HepG2 (cell line): Measurements from ENCODE around the gene RANBP3. TPM values are rescaled to one million over a fixed set of nuclear protein-coding genes. Genes with fewer than 3 reads are reported as not detected.

Experiments used
- ATAC-seq: fragments of 200-7000 bp; cut with Tn5 transposase; 3 replicates; pipeline ENCODE4 v1.9.1; 2020; ENCODE audit warnings: mild to moderate bottlenecking, moderate library complexity
- BruUV-seq: library from RNA; stranded (reverse); fragments of 400-500 nt; replicated peaks from 2 replicates; lab custom pipeline; 2021; lab: Mats Ljungman, UMichigan
- CTCF ChIA-PET: fragments of 300-600 bp; formaldehyde crosslinking; extraction: SDS; loops from one replicate; lab custom pipeline; 2021; ENCODE audit warnings: low total read pairs, inconsistent platforms, low intra/inter-chr PET ratio; lab: Yijun Ruan, JAX
- POLR2A ChIA-PET: fragments of 350-600 bp; sonication (Branson Sonifier 250); formaldehyde crosslinking; loops from one replicate; lab custom pipeline; 2020; ENCODE audit warnings: antibody characterized with exemption, inconsistent platforms; lab: Yijun Ruan, JAX
- DNase-seq: peaks from one replicate; pipeline ENCODE4 v3.0.0-alpha.2; 2015; ENCODE audit warnings: low spot score
- FAIRE-seq: peaks from 3 replicates; lab custom pipeline; 2011; peaks lifted over from hg19 to GRCh38; lab: Jason Lieb, UNC
- H2AFZ ChIP-seq: one replicate; pipeline ENCODE4 v1.6.1; 2011; ENCODE audit warnings: low read length, inconsistent platforms
- H3K27ac ChIP-seq: fragments of 300-600 bp; 3 replicates; pipeline ENCODE4 v1.8.0; 2011; ENCODE audit warnings: mixed run types, mild to moderate bottlenecking, mixed read lengths, low read length, inconsistent platforms; ENCODE audit not compliant: insufficient read depth; ENCODE audit errors: extremely low read length
- H3K27me3 ChIP-seq, 2 experiments: fragments of 200-600 bp in 1 of 2; 2 replicates in 1 of 2; 3 replicates in 1 of 2; pipeline versions ENCODE4 v1.6.0 to v1.8.0; 2011; ENCODE audit warnings: low read length in 2 of 2, mild to moderate bottlenecking in 2 of 2, moderate library complexity in 2 of 2, inconsistent platforms in 1 of 2; ENCODE audit not compliant: insufficient read depth in 2 of 2, control insufficient read depth in 1 of 2
- H3K36me3 ChIP-seq, 2 experiments: fragments of 200-600 bp in 1 of 2; replicated peaks in 1 of 2; 2 replicates in 1 of 2; 3 replicates in 1 of 2; pipeline versions ENCODE4 v1.5.1 to v1.8.0; 2011; ENCODE audit warnings: low read length in 2 of 2, inconsistent platforms in 1 of 2; ENCODE audit not compliant: insufficient read depth in 2 of 2, control insufficient read depth in 1 of 2
- H3K4me1 ChIP-seq: 2 replicates; pipeline ENCODE4 v1.5.1; 2012; ENCODE audit warnings: low read length, inconsistent platforms; ENCODE audit not compliant: insufficient read depth
- H3K4me2 ChIP-seq: 2 replicates; pipeline ENCODE4 v1.6.0; 2011; ENCODE audit warnings: low read depth, low read length, inconsistent platforms
- H3K4me3 ChIP-seq, 3 experiments: fragments of 200-600 bp in 1 of 3; sonication (generic), shearing (Covaris generic) in 1 of 3; replicated peaks in 1 of 3; 2 replicates each; pipeline ENCODE4 v1.5.1; 2011 to 2016; ENCODE audit warnings: low read length in 3 of 3, inconsistent platforms in 2 of 3, low read depth in 2 of 3, mild to moderate bottlenecking in 2 of 3, control low read depth in 1 of 3, mixed read lengths in 1 of 3; ENCODE audit not compliant: insufficient read depth in 1 of 3
- H3K79me2 ChIP-seq: one replicate; pipeline ENCODE4 v1.6.1; 2011; ENCODE audit warnings: low read length, inconsistent platforms; ENCODE audit not compliant: insufficient read depth
- H3K9ac ChIP-seq: 2 replicates; pipeline ENCODE4 v1.6.0; 2011; ENCODE audit warnings: mild to moderate bottlenecking, low read depth, low read length, inconsistent platforms; ENCODE audit not compliant: insufficient read depth
- H3K9me3 ChIP-seq: 2 replicates; pipeline ENCODE4 v1.5.1; 2012; ENCODE audit warnings: mild to moderate bottlenecking, low read length
- H4K20me1 ChIP-seq: 2 replicates; pipeline ENCODE4 v1.6.0; 2011; ENCODE audit warnings: inconsistent platforms, mild to moderate bottlenecking, low read length, moderate library complexity; ENCODE audit not compliant: insufficient read depth
- CBFB ChIP-seq: sonication (generic); formaldehyde crosslinking; IDR thresholded peaks from 2 replicates; pipeline ENCODE4 v1.4.0; 2020; ENCODE audit warnings: missing genetic modification reagents
- DR1 ChIP-seq: sonication (generic); formaldehyde crosslinking; IDR thresholded peaks from 2 replicates; pipeline ENCODE4 v1.8.0; 2021; ENCODE audit warnings: mild to moderate bottlenecking, missing genetic modification reagents, inconsistent platforms
- HOXD1 ChIP-seq: sonication (generic); formaldehyde crosslinking; IDR thresholded peaks from 2 replicates; pipeline ENCODE4 v1.5.0; 2020; ENCODE audit warnings: missing genetic modification reagents
- KAT7 ChIP-seq: IDR thresholded peaks from 2 replicates; pipeline ENCODE4 v1.6.1; 2018; ENCODE audit warnings: borderline replicate concordance, missing compliant biosample characterization
- KLF16 ChIP-seq, 2 experiments: sonication (generic) in 1 of 2; formaldehyde crosslinking in 1 of 2; IDR thresholded peaks; 2 replicates each; pipeline versions ENCODE4 v1.6.1 to v1.8.0; 2016 to 2023; ENCODE audit warnings: missing genetic modification reagents in 2 of 2, missing compliant biosample characterization in 1 of 2
- KLF6 ChIP-seq: IDR thresholded peaks from 2 replicates; pipeline ENCODE4 v1.8.0; 2016; ENCODE audit warnings: missing biosample characterization, missing genetic modification reagents
- RFX5 ChIP-seq: IDR thresholded peaks from 2 replicates; pipeline ENCODE4 v1.6.1; 2011; ENCODE audit warnings: low read depth, low read length, improper control_type of control experiment
- SALL2 ChIP-seq: sonication (generic); formaldehyde crosslinking; IDR thresholded peaks from 2 replicates; pipeline ENCODE4 v1.8.1; 2023; ENCODE audit warnings: mild to moderate bottlenecking, missing genetic modification reagents, inconsistent platforms
- SOX13 ChIP-seq, 3 experiments: fragments of 450-650 bp in 1 of 3; sonication (generic) in 1 of 3; formaldehyde crosslinking in 1 of 3; IDR thresholded peaks in 2 of 3; conservative IDR thresholded peaks in 1 of 3; 2 replicates each; pipeline versions ENCODE4 v1.5.0 to v1.6.1; 2016 to 2020; ENCODE audit warnings: antibody characterized with exemption in 1 of 3, mild to moderate bottlenecking in 1 of 3, missing compliant biosample characterization in 1 of 3, missing genetic modification reagents in 1 of 3, moderate library complexity in 1 of 3
- TBX3 ChIP-seq: fragments of 450-650 bp; IDR thresholded peaks from 2 replicates; pipeline ENCODE4 v1.6.1; 2017; ENCODE audit warnings: antibody characterized with exemption, mild to moderate bottlenecking, inconsistent platforms, borderline replicate concordance
- WIZ ChIP-seq: sonication (generic); formaldehyde crosslinking; IDR thresholded peaks from 2 replicates; pipeline ENCODE4 v1.5.1; 2020; ENCODE audit warnings: mild to moderate bottlenecking, missing genetic modification reagents
- ZGPAT ChIP-seq: IDR thresholded peaks from 2 replicates; pipeline ENCODE4 v1.6.1; 2016; ENCODE audit warnings: mild to moderate bottlenecking
- ZNF121 ChIP-seq: sonication (generic); formaldehyde crosslinking; IDR thresholded peaks from 2 replicates; pipeline ENCODE4 v1.5.0; 2020; ENCODE audit warnings: mild to moderate bottlenecking, missing genetic modification reagents
- ZNF138 ChIP-seq: sonication (generic); formaldehyde crosslinking; IDR thresholded peaks from 2 replicates; pipeline ENCODE4 v1.5.0; 2020; ENCODE audit warnings: mild to moderate bottlenecking, low read depth, missing genetic modification reagents
- ZNF446 ChIP-seq: sonication (generic); formaldehyde crosslinking; IDR thresholded peaks from 2 replicates; pipeline ENCODE4 v1.5.0; 2020; ENCODE audit warnings: mild to moderate bottlenecking, missing genetic modification reagents
- ZNF549 ChIP-seq: sonication (generic); formaldehyde crosslinking; IDR thresholded peaks from 2 replicates; pipeline ENCODE4 v1.5.0; 2020; ENCODE audit warnings: missing genetic modification reagents
- ZNF580 ChIP-seq: IDR thresholded peaks from 2 replicates; pipeline ENCODE4 v1.6.1; 2016; ENCODE audit warnings: low read depth, borderline replicate concordance
- ZNF598 ChIP-seq: sonication (generic); formaldehyde crosslinking; IDR thresholded peaks from 2 replicates; pipeline ENCODE4 v1.5.1; 2020; ENCODE audit warnings: mild to moderate bottlenecking, missing genetic modification reagents, borderline replicate concordance
- ZNF713 ChIP-seq: sonication (generic); formaldehyde crosslinking; IDR thresholded peaks from 2 replicates; pipeline ENCODE4 v1.4.0; 2020; ENCODE audit warnings: mild to moderate bottlenecking, missing genetic modification reagents
- WGBS: methylation state at CpG from one replicate; pipeline ENCODE4 v1.1.6; 2017; ENCODE audit warnings: low lambda C conversion rate; 5-methylcytosine and 5-hydroxymethylcytosine counted together
- in situ Hi-C: cut with HindIII; loops from 2 replicates; pipeline ENCODE4 v1.10.0; 2017; ENCODE audit warnings: low pct_unique_long_range_greater_than_20kb; ENCODE audit not compliant: extremely low pct_ligation_motif_present
- intact Hi-C: fragments of 100-400 bp; cut with micrococcal nuclease; formaldehyde crosslinking; loops from one replicate; pipeline ENCODE4 v1.10.0; 2022; ENCODE audit not compliant: unreplicated experiment
- polyA plus RNA-seq, 8 experiments: library from polyadenylated mRNA; depleted of rRNA in 3 of 8; stranded (reverse) in 7 of 8; unstranded in 1 of 8; fragments of >200 nt; fragmentation: Illumina TruSeq in 4 of 8; extraction: Trizol in 4 of 8; gene quantifications; 2 replicates each; pipeline versions ENCODE4 v1.2.1 to v1.2.3, GENCODE V29; 2011 to 2016; ENCODE audit warnings: low read depth in 4 of 8, missing spikeins in 1 of 8, mixed read lengths in 1 of 8; ENCODE audit not compliant: insufficient read depth in 1 of 8
- total RNA-seq, 5 experiments: library from RNA; depleted of rRNA; stranded (reverse); fragments of >200 nt; fragmentation: Illumina TruSeq; extraction: Trizol; gene quantifications; 2 replicates each; pipeline ENCODE4 v1.2.3, GENCODE V29; 2016; ENCODE audit warnings: low read depth in 1 of 5

The RANBP3 gene
- total and polyA plus RNA-seq, 2 of the 13 experiments (the other 11 are each of a cell fraction or from before 2014, with no cell fraction given): 39.5 to 149 TPM

GRCh38 chr19:6005321-6006069 lies 27.6 kb upstream of the RANBP3 start:
- no peak overlapping the region for H3K27ac ChIP-seq
- no peak overlapping the region for H3K4me2 ChIP-seq
- H3K4me3 ChIP-seq: no peak overlapping the region
- intact Hi-C loops: no loop called here
- POLR2A ChIA-PET: no interaction called here
- FAIRE-seq (no peak), DNase-seq (no peak), ATAC-seq (no peak)
- H2AFZ ChIP-seq: no peak overlapping the region
- peaks cover 0 to 2% of the 10 kb centered on the region in 2 experiments; a peak in 2 of 5 replicates for H3K27me3 ChIP-seq
- no TSS peak for BruUV-seq
- H4K20me1 ChIP-seq: no peaks in the 10 kb centered on the region
- TF ChIP-seq SALL2 (CRISPR knock-in tag): no peak
- no peak for TF ChIP-seq HOXD1 (CRISPR knock-in tag)
- TF ChIP-seq ZGPAT (CRISPR knock-in tag): no peak
- TF ChIP-seq KLF6 (CRISPR knock-in tag): no peak
- TF ChIP-seq DR1 (CRISPR knock-in tag): no peak
- TF ChIP-seq TBX3: no peak
- no peak for TF ChIP-seq KAT7
- TF ChIP-seq KLF16 (CRISPR knock-in tag; IDR thresholded peaks at IDR 0.05): no peak
- no peak for TF ChIP-seq ZNF713 (CRISPR knock-in tag)
- no peak for TF ChIP-seq SOX13 (IDR thresholded peaks at IDR 0.05)
- TF ChIP-seq SOX13 (CRISPR knock-in tag; conservative IDR thresholded peaks at IDR 0.05 in 1 of 2, IDR thresholded peaks at IDR 0.05 in 1 of 2): no peak
- TF ChIP-seq ZNF138 (CRISPR knock-in tag): no peak
- no peak for TF ChIP-seq ZNF580
- no peak for TF ChIP-seq ZNF598 (CRISPR knock-in tag)
- TF ChIP-seq ZNF446 (CRISPR knock-in tag): no peak
- TF ChIP-seq ZNF549: no peak
- TF ChIP-seq WIZ (CRISPR knock-in tag): no peak
- no peak for TF ChIP-seq CBFB (CRISPR knock-in tag)
- no peak for TF ChIP-seq ZNF121 (CRISPR knock-in tag)
- no peak for TF ChIP-seq RFX5
- 67% methylated on average over 8 of the region's 18 CpGs for WGBS
- no peaks in the 10 kb centered on the region for H3K9me3 ChIP-seq
- peaks cover 11% of the 10 kb centered on the region; the same call in 1 of the 2 replicates for H3K4me1 ChIP-seq
- in situ Hi-C loops: no loop called here
- CTCF ChIA-PET: no interaction called here
- H3K9ac ChIP-seq: no peak overlapping the region
- no peaks in the 10 kb centered on the region for H3K36me3 ChIP-seq
- no peaks in the 10 kb centered on the region for H3K79me2 ChIP-seq
